Right atrium auricular region (tissue), 2 donors: ENCODE data around the gene MRPS15. TPM values are rescaled to one million over a fixed set of nuclear protein-coding genes. Genes with fewer than 3 reads are reported as not detected.
A peak's percentile ranks its signal among the peaks of the same experiment; 100 is the strongest.

Source experiments
- DNase-seq: peaks from one replicate; pipeline ENCODE4 v3.0.0-alpha.2; 2019; ENCODE audit warnings: low spot score
- H3K27ac ChIP-seq, 2 donors: fragments of 200-600 bp; sonication (generic); 1 replicate in 1 of 2; 2 replicates in 1 of 2; pipeline ENCODE4 v1.5.1; 2016 to 2019
- H3K27me3 ChIP-seq, 2 donors: fragments of 200-600 bp; sonication (generic); one replicate each; pipeline versions ENCODE4 v1.5.1 to v1.6.0; 2017 to 2019
- H3K36me3 ChIP-seq: fragments of 200-600 bp; sonication (generic); one replicate; pipeline ENCODE4 v1.5.1; 2016
- H3K4me1 ChIP-seq, 2 donors: fragments of 200-600 bp; sonication (generic); one replicate each; pipeline versions ENCODE4 v1.5.1 to v1.6.0; 2017 to 2019
- H3K4me3 ChIP-seq, 2 donors: fragments of 200-600 bp; sonication (generic); 1 replicate in 1 of 2; 2 replicates in 1 of 2; pipeline ENCODE4 v1.5.1; 2017 to 2019; ENCODE audit warnings: mild to moderate bottlenecking in 1 of 2, moderate library complexity in 1 of 2
- H3K9me3 ChIP-seq, 2 donors: fragments of 200-600 bp; sonication (generic); one replicate each; pipeline ENCODE4 v1.5.1; 2019
- total RNA-seq, 2 donors: library from RNA; depleted of rRNA; stranded (reverse); fragments of >200 nt; gene quantifications; one replicate each; pipeline ENCODE4 v1.1.0, GENCODE V29; 2016
- TF ChIP-seq, protein P1 (sequence below), 2 donors: fragments of 200-600 bp; sonication (generic); IDR thresholded peaks; one replicate each; pipeline ENCODE4 v1.5.1; 2019; ENCODE audit warnings: antibody characterized with exemption in 2 of 2

Gene MRPS15
- total RNA-seq, 2 donors from 2014 or later, result 81.4 to 93.4 TPM

DNA sequence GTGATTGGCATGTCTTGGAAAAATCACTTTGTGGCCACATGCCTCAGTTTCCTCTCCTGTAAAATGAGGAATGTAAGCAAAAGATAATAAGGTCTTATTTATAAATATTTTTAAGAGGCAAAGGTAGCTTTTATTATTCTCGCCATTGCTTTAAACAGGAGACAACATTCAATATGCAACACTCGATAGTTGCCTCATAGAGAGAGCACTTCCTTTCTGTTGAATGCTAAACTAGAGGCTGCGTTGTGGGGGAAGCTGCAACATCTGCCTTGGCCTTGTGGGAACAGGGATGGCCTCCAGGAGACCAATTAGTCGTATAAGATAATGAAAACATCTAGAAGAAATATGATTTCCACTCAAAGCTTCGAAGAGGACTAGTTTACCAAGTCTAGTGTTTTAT, 17.4 kb downstream of the MRPS15 start:
- Histone ChIP-seq H3K27me3 (no peaks in the 10 kb centered on the region), H3K9me3 (no peaks in the 10 kb centered on the region), H3K4me3 (no peak overlapping the region), H3K36me3 (no peaks in the 10 kb centered on the region), H3K4me1 (peaks cover 0 to 9% of the 10 kb centered on the region in 2 donors), H3K27ac (no peak overlapping the region)
- no peak for DNase-seq
- TF ChIP-seq, protein P1, sequence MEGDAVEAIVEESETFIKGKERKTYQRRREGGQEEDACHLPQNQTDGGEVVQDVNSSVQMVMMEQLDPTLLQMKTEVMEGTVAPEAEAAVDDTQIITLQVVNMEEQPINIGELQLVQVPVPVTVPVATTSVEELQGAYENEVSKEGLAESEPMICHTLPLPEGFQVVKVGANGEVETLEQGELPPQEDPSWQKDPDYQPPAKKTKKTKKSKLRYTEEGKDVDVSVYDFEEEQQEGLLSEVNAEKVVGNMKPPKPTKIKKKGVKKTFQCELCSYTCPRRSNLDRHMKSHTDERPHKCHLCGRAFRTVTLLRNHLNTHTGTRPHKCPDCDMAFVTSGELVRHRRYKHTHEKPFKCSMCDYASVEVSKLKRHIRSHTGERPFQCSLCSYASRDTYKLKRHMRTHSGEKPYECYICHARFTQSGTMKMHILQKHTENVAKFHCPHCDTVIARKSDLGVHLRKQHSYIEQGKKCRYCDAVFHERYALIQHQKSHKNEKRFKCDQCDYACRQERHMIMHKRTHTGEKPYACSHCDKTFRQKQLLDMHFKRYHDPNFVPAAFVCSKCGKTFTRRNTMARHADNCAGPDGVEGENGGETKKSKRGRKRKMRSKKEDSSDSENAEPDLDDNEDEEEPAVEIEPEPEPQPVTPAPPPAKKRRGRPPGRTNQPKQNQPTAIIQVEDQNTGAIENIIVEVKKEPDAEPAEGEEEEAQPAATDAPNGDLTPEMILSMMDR (IDR thresholded peaks at IDR 0.05), result no peak

DNA sequence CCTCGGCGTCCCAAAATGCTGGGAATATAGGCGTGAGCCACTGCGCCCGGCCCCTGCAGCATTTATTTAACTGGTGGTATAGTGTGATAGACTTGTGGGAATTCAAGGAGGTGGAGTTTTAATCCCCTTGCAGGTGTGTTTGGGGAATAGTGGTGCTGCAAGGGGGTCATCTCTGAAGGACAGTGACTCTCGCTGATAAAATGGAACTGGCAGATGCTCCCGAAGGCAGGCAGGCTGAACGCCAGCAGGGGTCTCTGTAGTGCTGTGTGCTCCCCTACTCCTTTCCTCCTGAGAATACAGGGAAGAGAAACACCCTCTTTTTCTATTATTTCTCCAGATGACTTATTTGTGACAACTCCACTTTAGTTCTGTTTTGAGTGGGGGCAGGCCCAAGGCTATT, 17.9 kb downstream of the MRPS15 start:
- H3K4me1 ChIP-seq, result peaks cover 0 to 9% of the 10 kb centered on the region in 2 donors
- no peak for DNase-seq
- H3K36me3 ChIP-seq, result no peaks in the 10 kb centered on the region
- no peaks in the 10 kb centered on the region for H3K9me3 ChIP-seq
- no peak overlapping the region for H3K27ac ChIP-seq
- H3K27me3 ChIP-seq, result no peaks in the 10 kb centered on the region
- H3K4me3 ChIP-seq, result no peak overlapping the region
- TF ChIP-seq, protein P1 (IDR thresholded peaks at IDR 0.05), result peak in 1 of 2 donors; percentile 14

DNA sequence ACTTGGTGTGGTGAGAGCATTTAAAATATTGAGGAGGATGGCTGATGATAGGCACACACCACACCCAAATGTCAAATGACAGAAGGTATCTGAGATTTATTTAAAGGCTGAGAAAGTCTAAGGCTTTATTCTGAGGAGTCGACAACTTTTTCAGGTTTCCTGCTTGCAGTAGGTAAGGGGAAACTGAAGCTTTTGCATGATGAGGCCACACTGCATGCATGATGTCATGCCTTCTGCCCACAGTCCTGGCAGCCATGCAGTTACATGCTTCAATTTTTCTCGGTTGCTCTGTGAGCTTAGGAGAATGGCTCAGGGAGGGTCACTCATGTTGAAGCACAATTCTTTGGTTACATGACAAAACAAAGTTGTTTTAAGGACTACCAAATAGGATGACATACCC, 20.9 kb downstream of the MRPS15 start:
- no peaks in the 10 kb centered on the region for H3K27me3 ChIP-seq
- no peak overlapping the region for H3K4me3 ChIP-seq
- H3K36me3 ChIP-seq, result peaks cover 5% of the 10 kb centered on the region
- no peak for DNase-seq
- H3K9me3 ChIP-seq, result no peaks in the 10 kb centered on the region
- TF ChIP-seq, protein P1 (IDR thresholded peaks at IDR 0.05), result no peak
- H3K4me1 ChIP-seq, result no peaks in the 10 kb centered on the region
- no peak overlapping the region for H3K27ac ChIP-seq

DNA sequence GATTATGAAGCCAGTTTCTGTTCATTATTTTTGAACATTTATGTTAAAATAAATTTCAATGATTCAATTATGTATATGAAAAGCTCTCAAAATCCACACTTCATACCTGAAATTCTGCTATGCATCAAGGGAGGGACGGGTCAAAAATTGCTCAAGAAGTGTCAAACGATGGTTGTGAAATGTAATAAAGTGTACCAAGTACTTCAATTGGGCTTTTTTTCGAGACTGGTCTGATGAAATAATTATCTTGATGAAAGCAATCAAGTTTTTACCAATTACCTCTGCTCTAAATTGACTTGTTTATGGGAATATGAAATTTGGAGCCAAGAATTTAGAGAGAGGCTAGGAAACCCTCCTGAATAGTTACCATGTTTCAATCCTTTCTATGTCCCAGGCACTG, 21.8 kb downstream of the MRPS15 start:
- DNase-seq, result no peak
- H3K27me3 ChIP-seq, result no peaks in the 10 kb centered on the region
- no peaks in the 10 kb centered on the region for H3K9me3 ChIP-seq
- peaks cover 9% of the 10 kb centered on the region for H3K36me3 ChIP-seq
- H3K4me3 ChIP-seq, result no peak overlapping the region
- no peaks in the 10 kb centered on the region for H3K4me1 ChIP-seq
- H3K27ac ChIP-seq, result no peak overlapping the region
- TF ChIP-seq, protein P1 (IDR thresholded peaks at IDR 0.05), result no peak

DNA sequence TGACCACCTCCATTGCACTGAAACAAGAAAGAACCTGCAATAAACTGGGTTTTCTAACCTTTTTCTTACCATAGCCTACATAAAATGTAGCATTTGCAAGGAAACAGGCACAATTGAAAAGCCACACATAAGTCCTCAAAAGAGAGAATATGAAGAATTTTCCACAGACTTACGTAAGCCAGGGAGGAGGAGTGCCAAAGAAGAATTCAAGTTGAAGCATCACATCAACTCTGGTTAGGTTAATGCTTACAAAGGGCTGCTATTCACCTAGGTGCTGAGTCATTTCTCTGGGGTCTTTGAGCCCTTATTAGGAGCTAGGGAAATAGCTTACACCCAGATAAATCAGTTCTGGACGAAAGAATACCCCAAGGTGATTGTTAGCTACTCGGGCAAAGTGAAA, 23.5 kb downstream of the MRPS15 start:
- no peak overlapping the region for H3K27ac ChIP-seq
- TF ChIP-seq, protein P1 (IDR thresholded peaks at IDR 0.05), result no peak
- H3K36me3 ChIP-seq, result peaks cover 15% of the 10 kb centered on the region
- H3K9me3 ChIP-seq, result no peaks in the 10 kb centered on the region
- no peaks in the 10 kb centered on the region for H3K27me3 ChIP-seq
- DNase-seq, result no peak
- no peak overlapping the region for H3K4me3 ChIP-seq
- no peaks in the 10 kb centered on the region for H3K4me1 ChIP-seq

GRCh38 chr1:36440044-36440443, 24.1 kb downstream of the MRPS15 start:
- Histone ChIP-seq H3K9me3 (no peaks in the 10 kb centered on the region), H3K4me3 (no peak overlapping the region), H3K27ac (no peak overlapping the region), H3K4me1 (no peaks in the 10 kb centered on the region), H3K27me3 (no peaks in the 10 kb centered on the region), H3K36me3 (peaks cover 15% of the 10 kb centered on the region)
- no peak for DNase-seq
- TF ChIP-seq, protein P1 (IDR thresholded peaks at IDR 0.05), result no peak
